NT2/D1 (cell line): ENCODE data around the gene PACS2.

Source experiments
- YY1 ChIP-seq: IDR thresholded peaks from 2 replicates; pipeline ENCODE4 v1.6.1; 2011; ENCODE audit not compliant: insufficient read length, insufficient read depth
- ZNF274 ChIP-seq: IDR thresholded peaks from 2 replicates; pipeline ENCODE4 v1.6.1; 2011; ENCODE audit warnings: mild to moderate bottlenecking, low read depth, low read length

DNA sequence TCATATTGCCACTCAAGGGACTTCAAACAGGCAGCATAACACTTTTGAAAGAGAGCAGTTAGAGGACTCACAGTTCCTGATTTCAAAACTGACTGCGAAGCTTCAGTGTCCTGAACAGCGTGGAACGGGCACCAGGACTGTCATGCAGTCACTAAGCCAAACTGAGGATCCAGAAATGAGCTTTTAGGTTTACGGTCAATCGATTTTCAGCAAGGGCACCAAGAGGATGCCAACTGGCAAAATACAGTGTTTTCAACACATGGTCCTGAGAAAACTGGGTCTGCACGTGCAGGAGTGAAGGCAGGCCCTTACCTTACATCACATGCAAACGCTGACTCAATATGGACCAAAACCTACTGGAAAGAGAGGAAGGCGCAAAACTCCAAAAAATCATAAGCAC is 29.4 kb upstream of the PACS2 start:
- TF ChIP-seq ZNF274, result no peak
- TF ChIP-seq YY1, result no peak
